OCI-LY7 (cell line): ENCODE results near the gene ENOX1. TPM values are rescaled to one million over a fixed set of nuclear protein-coding genes. Genes with fewer than 3 reads are reported as not detected.

Experiments used
- BruUV-seq: library from RNA; stranded (reverse); fragments of 400-500 nt; replicated peaks from 2 replicates; lab custom pipeline; 2021; lab: Mats Ljungman, UMichigan
- CTCF ChIA-PET: fragments of 300-600 bp; sonication (Branson Sonifier 250); formaldehyde crosslinking; loops from one replicate; lab custom pipeline; 2022; ENCODE audit warnings: antibody characterized with exemption; ENCODE audit not compliant: unreplicated experiment; lab: Charles Lee
- POLR2A ChIA-PET: fragments of 300-600 bp; sonication (Branson Sonifier 250); formaldehyde crosslinking; loops from one replicate; lab custom pipeline; 2022; ENCODE audit warnings: antibody characterized with exemption; lab: Charles Lee
- DNase-seq: peaks from one replicate; pipeline ENCODE4 v3.0.0-alpha.2; 2015; ENCODE audit warnings: low spot score
- H2AFZ ChIP-seq: fragments of 200-600 bp; sonication (generic), shearing (Covaris generic); 2 replicates; pipeline ENCODE4 v1.6.1; 2014; ENCODE audit warnings: mild to moderate bottlenecking, antibody characterized with exemption, low read length, moderate library complexity
- H3K27ac ChIP-seq: fragments of 200-600 bp; sonication (generic); 2 replicates; pipeline ENCODE4 v1.5.1; 2014; ENCODE audit warnings: mixed run types, low read depth, mild to moderate bottlenecking, moderate library complexity, low read length, inconsistent platforms; ENCODE audit not compliant: poor library complexity, severe bottlenecking
- H3K36me3 ChIP-seq: fragments of 200-600 bp; sonication (generic); 2 replicates; pipeline ENCODE4 v1.6.1; 2014; ENCODE audit warnings: mild to moderate bottlenecking, antibody characterized with exemption, low read length, moderate library complexity, mixed read lengths; ENCODE audit not compliant: insufficient read depth
- H3K4me1 ChIP-seq: fragments of 200-600 bp; sonication (generic); 2 replicates; pipeline ENCODE4 v1.5.1; 2014; ENCODE audit warnings: mild to moderate bottlenecking, low read length; ENCODE audit not compliant: insufficient read depth, poor library complexity, severe bottlenecking
- H3K4me2 ChIP-seq: fragments of 200-600 bp; sonication (generic); 2 replicates; pipeline ENCODE4 v1.6.1; 2014; ENCODE audit warnings: mild to moderate bottlenecking, low read length
- H3K4me3 ChIP-seq: fragments of 200-600 bp; sonication (generic); 2 replicates; pipeline ENCODE4 v1.5.1; 2014; ENCODE audit warnings: mild to moderate bottlenecking, low read depth, low read length; ENCODE audit not compliant: poor library complexity, severe bottlenecking
- H3K79me2 ChIP-seq: fragments of 200-600 bp; sonication (generic); 2 replicates; pipeline ENCODE4 v1.6.1; 2016; ENCODE audit warnings: low read depth, mild to moderate bottlenecking, low read length, moderate library complexity, mixed read lengths; ENCODE audit not compliant: insufficient read depth
- H3K9me2 ChIP-seq: fragments of 200-600 bp; sonication (generic); 2 replicates; pipeline ENCODE4 v1.6.1; 2016; ENCODE audit warnings: mild to moderate bottlenecking, low read length, mixed read lengths; ENCODE audit not compliant: insufficient read depth
- H3K9me3 ChIP-seq: fragments of 200-600 bp; sonication (generic); 2 replicates; pipeline ENCODE4 v1.6.1; 2014; ENCODE audit warnings: mild to moderate bottlenecking, mixed run types, low read length, mixed read lengths
- H4K20me1 ChIP-seq: fragments of 200-600 bp; sonication (generic); 2 replicates; pipeline ENCODE4 v1.6.1; 2014; ENCODE audit warnings: mild to moderate bottlenecking, antibody characterized with exemption, low read length, moderate library complexity, mixed read lengths; ENCODE audit not compliant: insufficient read depth
- CTCF ChIP-seq: fragments of 200-600 bp; sonication (generic); conservative IDR thresholded peaks from 2 replicates; pipeline ENCODE4 v1.5.1; 2014; ENCODE audit warnings: mild to moderate bottlenecking, antibody characterized with exemption, low read length, moderate library complexity, mixed read lengths
- EZH2phosphoT487 ChIP-seq: fragments of 200-600 bp; sonication (generic); IDR thresholded peaks from 2 replicates; pipeline ENCODE4 v1.6.1; 2018; ENCODE audit warnings: low read depth, borderline replicate concordance, mild to moderate bottlenecking, mixed run types, antibody characterized with exemption, low read length, moderate library complexity, mixed read lengths
- intact Hi-C: fragments of 100-400 bp; cut with micrococcal nuclease; formaldehyde crosslinking; loops from one replicate; pipeline ENCODE4 v1.10.0; 2022; ENCODE audit not compliant: unreplicated experiment
- total RNA-seq, 2 experiments: library from RNA; depleted of rRNA in 1 of 2; stranded (reverse); fragments of >200 nt in 1 of 2; shearing (Covaris generic) in 1 of 2; gene quantifications; 2 replicates each; pipeline ENCODE4 v1.2.3, GENCODE V29; 2014 to 2022

The ENOX1 gene
- total RNA-seq, 2 experiments from 2014 or later: 0.03 TPM; not detected in 1

- POLR2A ChIA-PET: interaction anchor here (0.7 kb wide), 1 partner anchor 17 kb away, joined by 3 read pairs; no protein-coding TSS in a partner anchor
- H3K27ac ChIP-seq: no peak overlapping the region
- no TSS peak for BruUV-seq
- DNase-seq: no peak
- no peaks in the 10 kb centered on the region for H3K9me3 ChIP-seq
- no peaks in the 10 kb centered on the region for H3K36me3 ChIP-seq
- intact Hi-C loops: no loop called here
- no peaks in the 10 kb centered on the region for H4K20me1 ChIP-seq
- TF ChIP-seq EZH2phosphoT487 (no peak), CTCF (no peak)
- no peak overlapping the region for H3K4me2 ChIP-seq
- CTCF ChIA-PET: no interaction called here
- H3K4me1 ChIP-seq: no peaks in the 10 kb centered on the region
- H2AFZ ChIP-seq: no peak overlapping the region
- no peaks in the 10 kb centered on the region for H3K79me2 ChIP-seq
- no peaks in the 10 kb centered on the region for H3K9me2 ChIP-seq
- H3K4me3 ChIP-seq: no peak overlapping the region
These were observed 572.6 kb downstream of the ENOX1 start for GRCh38 chr13:43214124-43214523.

- H3K4me3 ChIP-seq: no peak overlapping the region
- no peak for DNase-seq
- ChIA-PET CTCF (no interaction called here), POLR2A (no interaction called here)
- no peaks in the 10 kb centered on the region for H3K9me3 ChIP-seq
- H3K27ac ChIP-seq: no peak overlapping the region
- no peak overlapping the region for H3K4me2 ChIP-seq
- H3K4me1 ChIP-seq: no peaks in the 10 kb centered on the region
- H2AFZ ChIP-seq: no peak overlapping the region
- no TSS peak for BruUV-seq
- TF ChIP-seq EZH2phosphoT487: no peak
- no peak for TF ChIP-seq CTCF
- intact Hi-C loops: no loop called here
- no peaks in the 10 kb centered on the region for H4K20me1 ChIP-seq
- H3K9me2 ChIP-seq: no peaks in the 10 kb centered on the region
- H3K36me3 ChIP-seq: no peaks in the 10 kb centered on the region
- no peaks in the 10 kb centered on the region for H3K79me2 ChIP-seq
These were observed 579.9 kb downstream of the ENOX1 start for GRCh38 chr13:43206838-43207237.

GRCh38 chr13:43205416-43205815, 581.4 kb downstream of the ENOX1 start:
- Histone ChIP-seq H3K4me3 (no peak overlapping the region), H3K4me2 (no peak overlapping the region), H4K20me1 (no peaks in the 10 kb centered on the region), H3K9me3 (no peaks in the 10 kb centered on the region), H3K79me2 (no peaks in the 10 kb centered on the region), H3K4me1 (no peaks in the 10 kb centered on the region), H3K27ac (no peak overlapping the region), H3K9me2 (no peaks in the 10 kb centered on the region), H3K36me3 (no peaks in the 10 kb centered on the region), H2AFZ (no peak overlapping the region)
- no TSS peak for BruUV-seq
- intact Hi-C loops: no loop called here
- TF ChIP-seq EZH2phosphoT487: no peak
- no peak for TF ChIP-seq CTCF
- ChIA-PET CTCF (no interaction called here), POLR2A (no interaction called here)
- DNase-seq: no peak
